Ovary (tissue), 9 donors: Measurements from ENCODE around the gene YKT6. TPM values are rescaled to one million over a fixed set of nuclear protein-coding genes. Genes with fewer than 3 reads are reported as not detected.

Source experiments
- DNase-seq, 5 donors: peaks; one replicate each; pipeline ENCODE4 v3.0.0-alpha.2; 2019 to 2020
- H3K27ac ChIP-seq, 2 donors: fragments of 200-600 bp; one replicate each; pipeline versions ENCODE4 v1.5.1 to v1.8.0; 2019 to 2022
- H3K27me3 ChIP-seq: fragments of 200-600 bp; one replicate; pipeline ENCODE4 v1.8.0; 2022
- H3K36me3 ChIP-seq: fragments of 200-600 bp; sonication (generic); one replicate; pipeline ENCODE4 v1.5.1; 2019
- H3K4me1 ChIP-seq: one replicate; pipeline ENCODE4 v1.8.1; 2013; ENCODE audit warnings: mild to moderate bottlenecking, moderate library complexity; ENCODE audit not compliant: insufficient read depth
- H3K4me3 ChIP-seq: fragments of 200-600 bp; sonication (generic); one replicate; pipeline ENCODE4 v1.5.1; 2017
- H3K9me3 ChIP-seq, 2 donors: fragments of 200-600 bp in 1 of 2; sonication (generic) in 1 of 2; one replicate each; pipeline versions ENCODE4 v1.5.1 to v1.8.1; 2013 to 2019; ENCODE audit warnings: mild to moderate bottlenecking in 1 of 2, moderate library complexity in 1 of 2
- EP300 ChIP-seq: sonication (generic); formaldehyde crosslinking; IDR thresholded peaks from one replicate; pipeline ENCODE4 v1.6.1; 2017; ENCODE audit warnings: antibody characterized with exemption
- POLR2A ChIP-seq: fragments of 450-650 bp; IDR thresholded peaks from one replicate; pipeline ENCODE4 v1.6.1; 2017; ENCODE audit warnings: antibody characterized with exemption, mild to moderate bottlenecking, moderate library complexity
- WGBS, 3 donors: extraction: QIAGEN DNeasy Blood & Tissue Kit in 1 of 3; methylation state at CpG; one replicate each; pipeline versions ENCODE4 v1.1.5 to v1.1.7; 2013 to 2017; 5-methylcytosine and 5-hydroxymethylcytosine counted together
- intact Hi-C, 4 donors: fragments of 100-400 bp; cut with DNase I; formaldehyde crosslinking; loops; one replicate each; pipeline versions ENCODE4 v1.11.0 to v1.15.1; 2022 to 2023
- polyA plus RNA-seq, 2 donors: library from polyadenylated mRNA; stranded (reverse); fragments of 200-250 nt in 1 of 2; fragments of 350-450 nt in 1 of 2; fragmentation: Illumina TruSeq in 1 of 2; extraction: RNeasy Lipid Tissue Mini Kit (QIAGEN cat#74804) in 1 of 2; gene quantifications; one replicate each; pipeline ENCODE4 v1.2.3, GENCODE V29; 2013 to 2014
- total RNA-seq, 7 donors: library from RNA; depleted of rRNA in 2 of 7; stranded (reverse); fragments of >200 nt in 2 of 7; fragmentation: NEBNext Ultra II Directional in 3 of 7; extraction: Animal tissue kit (Norgen Biotek cat#: 25700) in 3 of 7; gene quantifications; one replicate each; pipeline versions ENCODE4 v1.1.0 to v1.2.4, GENCODE V29; 2016 to 2023
- TF ChIP-seq, protein P1 (sequence below), 3 donors: fragments of 450-650 bp in 2 of 3; fragments of 200-600 bp in 1 of 3; IDR thresholded peaks; one replicate each; pipeline versions ENCODE4 v1.5.1 to v1.8.0; 2016 to 2022; ENCODE audit warnings: antibody characterized with exemption in 3 of 3, mild to moderate bottlenecking in 1 of 3
- donor health status: DM: no; HTN: no; CAD: no; lungs with moderate emphysema.
- donor health status: DM: no; HTN: no; CAD: no.
- donor health status: Bipolar disorder and iron deficiency.
- donor health status: DM: yes; HTN: yes; CAD: no.
- donor health status: DM: no; HTN: no; CAD: no.
- donor health status: DM: yes; HTN: yes; CAD: no.

YKT6 gene
- total and polyA plus RNA-seq, 9 donors, result 22.2 to 68.0 (median 40.5) TPM

DNA sequence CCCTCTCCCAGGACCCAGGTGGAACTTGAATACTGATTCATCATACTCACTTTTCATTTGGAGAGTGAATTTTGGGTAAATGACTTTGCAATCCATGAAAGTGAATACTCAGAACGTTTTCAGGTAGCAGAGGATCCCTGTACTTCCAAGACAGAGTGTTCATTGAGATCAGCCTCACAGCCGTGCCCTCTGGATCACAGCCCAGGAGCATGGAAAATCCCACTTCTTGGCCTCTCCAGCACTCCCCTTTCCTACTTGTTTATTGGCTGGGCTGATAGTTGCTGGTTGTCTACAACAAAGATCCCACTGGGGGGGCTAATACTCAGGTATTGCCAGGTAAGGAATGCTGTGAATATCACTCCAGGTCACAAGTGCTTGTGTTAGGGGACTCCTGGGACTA, 17.4 kb upstream of the YKT6 start:
- TF ChIP-seq EP300, result no peak
- TF ChIP-seq, protein P1, sequence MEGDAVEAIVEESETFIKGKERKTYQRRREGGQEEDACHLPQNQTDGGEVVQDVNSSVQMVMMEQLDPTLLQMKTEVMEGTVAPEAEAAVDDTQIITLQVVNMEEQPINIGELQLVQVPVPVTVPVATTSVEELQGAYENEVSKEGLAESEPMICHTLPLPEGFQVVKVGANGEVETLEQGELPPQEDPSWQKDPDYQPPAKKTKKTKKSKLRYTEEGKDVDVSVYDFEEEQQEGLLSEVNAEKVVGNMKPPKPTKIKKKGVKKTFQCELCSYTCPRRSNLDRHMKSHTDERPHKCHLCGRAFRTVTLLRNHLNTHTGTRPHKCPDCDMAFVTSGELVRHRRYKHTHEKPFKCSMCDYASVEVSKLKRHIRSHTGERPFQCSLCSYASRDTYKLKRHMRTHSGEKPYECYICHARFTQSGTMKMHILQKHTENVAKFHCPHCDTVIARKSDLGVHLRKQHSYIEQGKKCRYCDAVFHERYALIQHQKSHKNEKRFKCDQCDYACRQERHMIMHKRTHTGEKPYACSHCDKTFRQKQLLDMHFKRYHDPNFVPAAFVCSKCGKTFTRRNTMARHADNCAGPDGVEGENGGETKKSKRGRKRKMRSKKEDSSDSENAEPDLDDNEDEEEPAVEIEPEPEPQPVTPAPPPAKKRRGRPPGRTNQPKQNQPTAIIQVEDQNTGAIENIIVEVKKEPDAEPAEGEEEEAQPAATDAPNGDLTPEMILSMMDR (IDR thresholded peaks at IDR 0.05), result no peak
- TF ChIP-seq POLR2A, result no peak
- Histone ChIP-seq H3K27ac (no peak overlapping the region), H3K27me3 (no peaks in the 10 kb centered on the region), H3K9me3 (peaks cover 0 to 10% of the 10 kb centered on the region in 2 donors), H3K36me3 (no peaks in the 10 kb centered on the region), H3K4me3 (no peak overlapping the region), H3K4me1 (peaks cover 6% of the 10 kb centered on the region)
- DNase-seq, result no peak
- intact Hi-C loops, result no loop called here
- WGBS, 3 donors, result 11 to 16% (median 14%) methylated on average over 2 of the region's 2 CpGs

DNA sequence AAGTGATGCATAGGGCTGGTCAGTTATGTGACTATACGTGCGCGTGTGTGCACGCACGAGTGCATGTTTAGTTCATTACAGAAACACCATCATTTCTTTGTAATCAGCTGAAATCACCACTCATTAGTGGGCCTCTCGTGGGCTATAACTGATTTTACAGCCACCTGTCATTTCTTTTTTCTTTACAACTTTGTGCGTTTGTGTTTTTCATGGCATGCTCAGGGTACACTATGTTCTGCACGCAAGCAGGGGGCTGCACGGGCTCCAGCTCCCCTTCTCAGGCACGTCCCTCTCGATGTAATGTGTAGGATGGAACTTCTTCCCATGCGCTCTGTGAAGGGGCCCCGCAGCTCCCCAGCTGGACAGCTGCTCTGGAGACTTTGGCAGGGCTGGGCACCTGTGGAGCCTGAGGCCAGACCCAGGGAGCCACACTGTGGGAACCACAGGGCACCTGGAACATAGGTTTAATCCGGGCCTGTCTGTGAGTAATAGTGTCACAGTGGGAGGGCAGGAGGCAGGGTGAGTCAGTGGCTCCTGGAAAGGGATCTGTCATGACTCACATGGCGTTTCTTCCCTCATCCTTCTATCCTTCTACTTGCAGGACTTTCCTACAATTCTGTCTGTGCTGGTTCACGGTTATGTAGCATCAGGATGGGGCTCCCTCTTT, 16.4 kb upstream of the YKT6 start:
- Histone ChIP-seq H3K9me3 (peaks cover 0 to 10% of the 10 kb centered on the region in 2 donors), H3K27ac (no peak overlapping the region), H3K27me3 (no peaks in the 10 kb centered on the region), H3K36me3 (no peaks in the 10 kb centered on the region), H3K4me3 (no peak overlapping the region), H3K4me1 (peaks cover 6% of the 10 kb centered on the region)
- TF ChIP-seq EP300, result no peak
- TF ChIP-seq, protein P1 (IDR thresholded peaks at IDR 0.05), result no peak
- TF ChIP-seq POLR2A, result no peak
- DNase-seq, result no peak
- intact Hi-C loops, result no loop called here
- WGBS, 3 donors, result 47 to 58% (median 53%) methylated on average over 16 of the region's 16 CpGs

- no peak overlapping the region for H3K4me3 ChIP-seq
- no peaks in the 10 kb centered on the region for H3K27me3 ChIP-seq
- intact Hi-C loops, result no loop called here
- WGBS, 3 donors, result 78 to 93% (median 84%) methylated on average over 2 of the region's 2 CpGs
- H3K36me3 ChIP-seq, result no peaks in the 10 kb centered on the region
- H3K27ac ChIP-seq, result no peak overlapping the region
- DNase-seq, result no peak
- TF ChIP-seq, protein P1 (IDR thresholded peaks at IDR 0.05), result no peak
- TF ChIP-seq EP300, result no peak
- TF ChIP-seq POLR2A, result no peak
- peaks cover 0 to 10% of the 10 kb centered on the region in 2 donors for H3K9me3 ChIP-seq
- peaks cover 6% of the 10 kb centered on the region for H3K4me1 ChIP-seq
Observed at GRCh38 chr7:44184873-44185446, 15.8 kb upstream of the YKT6 start.

DNA sequence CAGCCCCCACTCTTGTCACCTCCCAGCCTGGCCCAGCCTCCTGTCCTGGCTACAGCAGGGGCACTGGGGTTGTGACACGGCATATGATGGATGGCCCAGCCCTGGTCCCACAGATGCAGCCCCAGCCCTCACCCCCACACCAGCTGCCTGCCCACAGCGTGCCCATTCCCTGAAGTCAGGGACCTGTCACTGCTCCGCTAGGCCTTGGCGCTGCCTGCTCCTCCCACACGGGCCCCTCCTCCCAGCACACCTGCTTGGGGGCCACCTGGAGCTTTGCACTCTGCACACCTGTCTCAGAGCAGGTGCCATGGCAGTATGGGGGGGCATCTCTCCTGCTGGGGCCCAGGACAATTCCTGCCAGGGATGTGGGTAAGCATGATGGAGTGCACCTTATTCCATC, 15.0 kb upstream of the YKT6 start:
- Histone ChIP-seq H3K27me3 (no peaks in the 10 kb centered on the region), H3K4me1 (peaks cover 6% of the 10 kb centered on the region), H3K4me3 (no peak overlapping the region), H3K9me3 (peaks cover 0 to 10% of the 10 kb centered on the region in 2 donors), H3K27ac (no peak overlapping the region), H3K36me3 (no peaks in the 10 kb centered on the region)
- WGBS, 3 donors, result 82 to 88% (median 85%) methylated on average over 5 of the region's 5 CpGs
- DNase-seq, result no peak
- no peak for TF ChIP-seq EP300
- no peak for TF ChIP-seq POLR2A
- TF ChIP-seq, protein P1 (IDR thresholded peaks at IDR 0.05), result no peak
- intact Hi-C loops, result no loop called here
